Measurements from ENCODE around the gene P2RY6. TPM values are rescaled to one million over a fixed set of nuclear protein-coding genes. Genes with fewer than 3 reads are reported as not detected.

Gene P2RY6
- total and polyA plus RNA-seq, 10 of the 15 experiments (the other 5 are each of a cell fraction or from before 2014, with no cell fraction given) = 0.05 to 0.90 (median 0.22) TPM; not detected in 4

DNA sequence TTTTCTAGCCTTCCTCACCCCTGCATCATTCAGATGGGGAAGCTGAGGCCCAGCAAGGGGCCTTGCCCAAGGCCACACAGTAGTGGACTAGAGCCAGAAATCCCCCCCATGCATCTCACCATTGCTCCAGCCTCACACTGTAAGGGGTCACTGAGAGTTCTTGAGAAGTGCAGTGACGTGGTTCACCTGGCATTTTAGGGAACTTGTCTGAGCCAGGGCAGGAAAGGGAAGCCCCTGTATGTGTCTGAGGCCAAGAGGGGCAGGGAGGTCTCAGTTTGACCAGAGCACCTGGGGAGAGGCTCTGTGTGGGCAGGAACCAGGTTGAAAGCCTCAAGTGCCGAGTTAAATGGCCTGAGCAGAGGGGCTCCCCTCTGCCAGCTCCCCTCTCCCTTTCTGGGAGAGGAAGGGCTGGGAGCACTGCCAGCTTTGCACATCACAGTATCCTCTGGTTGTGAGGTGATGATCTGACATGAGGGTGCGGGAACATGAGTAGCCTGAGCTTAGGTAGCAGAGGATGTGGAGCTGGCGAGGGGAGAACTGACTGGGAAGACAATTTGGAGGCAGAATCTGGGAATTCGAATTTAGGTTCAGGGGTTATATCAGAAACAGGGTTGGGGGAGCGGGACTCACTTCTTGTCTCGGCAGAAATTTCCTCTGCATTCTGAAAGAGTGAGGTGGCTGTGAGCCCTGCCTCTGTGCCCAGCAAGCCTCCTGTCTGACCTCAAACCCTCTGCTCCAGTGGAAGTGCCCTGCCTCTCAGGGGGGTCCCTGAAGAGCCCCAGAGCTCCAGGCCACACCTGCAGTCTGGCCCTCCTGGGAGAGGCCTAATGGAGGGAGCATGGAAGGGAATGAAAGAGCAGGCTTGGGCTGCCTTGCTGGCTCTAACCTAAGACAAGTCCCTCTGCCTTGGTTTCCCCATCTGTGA, 50.5 kb downstream of the P2RY6 start (continued):
- TF ChIP-seq RELB (IDR thresholded peaks at IDR 0.05; ENCODE audit: low read depth) (no peak), NFIC (IDR thresholded peaks at IDR 0.05; ENCODE audit: low read depth, low read length) (no peak), ZNF687 (IDR thresholded peaks at IDR 0.05) (peak; percentile 57; the same call in 1 of the 2 replicates), HDAC6 (IDR thresholded peaks at IDR 0.05; ENCODE audit: unreplicated experiment) (no peak), POLR2A (IDR thresholded peaks at IDR 0.05; ENCODE audit: low read depth, low read length) (no peak), EED (IDR thresholded peaks at IDR 0.05; ENCODE audit: low read depth) (peak; percentile 30; the same call in 1 of the 2 replicates), E2F4 (IDR thresholded peaks at IDR 0.05; ENCODE audit: low read depth, low read length) (no peak), PRDM15 (CRISPR knock-in tag; IDR thresholded peaks at IDR 0.05) (no peak), MTA2 (IDR thresholded peaks at IDR 0.05; ENCODE audit: low read depth) (0 out of 2 replicates have a peak, but pooled peaks have one; percentile 34), CHD4 (IDR thresholded peaks at IDR 0.05) (no peak), RELA (IDR thresholded peaks at IDR 0.05; ENCODE audit: borderline replicate concordance, partially characterized antibody) (no peak)
